Activated CD8-positive, alpha-beta memory T cell treated with anti-CD3 and anti-CD28 coated beads, Interleukin-2, amount 10 ng/mL, durations not matched to agents 7 days and 5 days (primary cell): Measurements from ENCODE around the gene SEPHS2. TPM values are rescaled to one million over a fixed set of nuclear protein-coding genes. Genes with fewer than 3 reads are reported as not detected.

Experiments
- ATAC-seq: fragments of 150-1000 bp; cut with Tn5 transposase; one replicate; pipeline ENCODE4 v1.10.0; 2021; ENCODE audit warnings: moderate library complexity
- CTCF ChIA-PET: fragments of 350-600 bp; sonication (Branson Sonifier 250); formaldehyde crosslinking; loops from one replicate; lab custom pipeline; 2021; ENCODE audit warnings: antibody characterized with exemption; lab: Charles Lee
- DNase-seq: peaks from one replicate; pipeline ENCODE4 v3.0.0-alpha.2; 2020
- H3K27ac Mint-ChIP-seq: one replicate; pipeline ENCODE4 v1.8.0; 2021; ENCODE audit warnings: mild to moderate bottlenecking, mixed read lengths
- H3K27me3 Mint-ChIP-seq: one replicate; pipeline ENCODE4 v1.8.0; 2021; ENCODE audit warnings: mixed read lengths
- H3K36me3 Mint-ChIP-seq: one replicate; pipeline ENCODE4 v1.8.0; 2021; ENCODE audit warnings: mild to moderate bottlenecking, mixed read lengths
- H3K4me1 Mint-ChIP-seq: one replicate; pipeline ENCODE4 v1.8.0; 2021; ENCODE audit warnings: mixed read lengths
- H3K4me3 Mint-ChIP-seq: one replicate; pipeline ENCODE4 v1.8.0; 2021; ENCODE audit warnings: mild to moderate bottlenecking, moderate library complexity, mixed read lengths
- H3K9me3 Mint-ChIP-seq: one replicate; pipeline ENCODE4 v1.8.0; 2022; ENCODE audit warnings: low read depth, mixed read lengths
- total RNA-seq, 2 experiments: library from RNA; stranded (reverse); gene quantifications; one replicate each; pipeline ENCODE4 v1.2.3, GENCODE V29; 2021

SEPHS2 gene
- total RNA-seq, 2 experiments from 2014 or later, result 63.3 to 92.9 TPM

DNA sequence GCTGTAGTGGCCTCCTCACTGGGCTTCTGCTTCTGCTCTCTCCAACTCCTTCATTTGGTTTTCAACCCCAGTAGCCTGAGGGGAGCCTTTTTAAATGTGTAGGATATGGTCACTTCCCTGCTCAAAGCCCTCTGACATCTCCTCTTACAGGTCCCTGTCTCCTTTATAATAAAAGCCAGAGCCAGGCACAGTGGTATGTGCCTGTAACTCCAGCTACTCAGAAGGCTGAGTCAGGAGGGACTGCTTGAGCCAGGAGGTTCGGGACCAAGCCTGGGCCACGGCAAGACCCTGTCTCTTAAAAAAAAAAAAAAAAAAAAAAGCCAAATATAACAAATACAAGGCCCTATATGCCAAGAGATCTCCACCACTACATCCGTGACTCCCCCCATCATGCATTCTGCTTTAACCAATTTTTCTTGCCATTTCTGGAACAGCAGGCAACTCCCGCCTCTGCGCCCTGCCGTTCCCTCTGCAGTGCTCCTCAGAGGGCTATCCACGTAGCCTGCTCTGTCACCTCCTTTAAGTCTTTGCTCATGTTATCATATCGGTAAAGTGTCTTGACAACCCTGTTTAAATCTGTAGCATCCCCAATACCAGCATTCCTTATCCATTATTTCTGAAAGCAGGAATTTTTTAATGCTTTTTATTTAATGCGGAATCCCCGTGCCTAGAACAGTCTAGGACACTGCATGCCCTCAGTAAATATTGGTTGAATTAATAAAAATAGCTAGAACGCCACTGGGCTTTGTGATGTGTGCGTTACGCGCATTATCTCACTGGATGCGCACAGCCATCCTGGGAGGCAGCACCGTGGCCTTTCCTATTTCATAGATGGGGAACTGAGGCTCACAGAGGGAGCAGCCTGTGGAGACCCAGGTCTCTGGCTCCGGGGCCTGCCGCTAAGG is 28.8 kb downstream of the SEPHS2 start:
- H3K4me3 Mint-ChIP-seq, result peak overlapping the region; percentile 46
- no peaks in the 10 kb centered on the region for H3K9me3 Mint-ChIP-seq
- peak overlapping the region; percentile 14 for H3K27ac Mint-ChIP-seq
- DNase-seq (no peak), ATAC-seq (no peak)
- H3K4me1 Mint-ChIP-seq, result peaks cover 36% of the 10 kb centered on the region
- H3K27me3 Mint-ChIP-seq, result no peaks in the 10 kb centered on the region
- CTCF ChIA-PET, result interaction anchor here (0.7 to 3.8 kb wide), 19 partner anchors 7 to 325 kb away, joined by 3 to 33 read pairs (median 5); partner anchors contain the start of genes DCTPP1, PRR14, SEPTIN1 and TBC1D10B
- peaks cover 24% of the 10 kb centered on the region for H3K36me3 Mint-ChIP-seq

DNA sequence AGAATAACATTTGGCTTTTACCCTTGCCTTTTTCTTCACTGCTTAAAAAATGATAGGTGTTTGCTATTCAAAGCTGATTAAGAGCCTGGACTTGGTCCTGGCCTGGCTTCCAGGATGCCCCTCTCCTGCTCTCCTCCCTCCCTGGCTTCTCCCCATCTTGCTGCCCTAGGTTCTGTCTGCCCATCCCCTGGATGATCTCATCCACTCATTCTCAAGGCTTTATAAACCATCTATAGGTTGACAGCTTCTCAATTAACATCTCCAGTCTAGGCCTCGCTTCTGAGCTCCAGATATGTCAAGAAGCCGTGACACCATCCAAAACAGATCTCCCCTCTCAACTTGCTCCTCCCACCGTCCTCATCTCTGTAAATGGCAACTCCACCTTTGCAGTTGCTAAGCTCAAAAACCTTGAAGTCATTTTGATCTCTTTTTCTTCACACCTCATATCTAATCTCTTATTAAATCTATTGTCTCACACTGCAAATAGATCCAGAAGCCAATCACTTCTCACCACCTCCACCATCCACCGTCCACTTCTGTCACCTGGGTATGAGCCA is 29.5 kb downstream of the SEPHS2 start:
- H3K4me3 Mint-ChIP-seq, result no peak overlapping the region
- H3K9me3 Mint-ChIP-seq, result no peaks in the 10 kb centered on the region
- DNase-seq (no peak), ATAC-seq (no peak)
- peaks cover 35% of the 10 kb centered on the region for H3K4me1 Mint-ChIP-seq
- no peak overlapping the region for H3K27ac Mint-ChIP-seq
- H3K27me3 Mint-ChIP-seq, result no peaks in the 10 kb centered on the region
- CTCF ChIA-PET, result interaction anchor here (0.8 to 1.7 kb wide), 5 partner anchors 8 to 213 kb away, joined by 3 to 6 read pairs (median 3); partner anchors contain the start of genes DCTPP1 and ZNF771
- H3K36me3 Mint-ChIP-seq, result peaks cover 20% of the 10 kb centered on the region

DNA sequence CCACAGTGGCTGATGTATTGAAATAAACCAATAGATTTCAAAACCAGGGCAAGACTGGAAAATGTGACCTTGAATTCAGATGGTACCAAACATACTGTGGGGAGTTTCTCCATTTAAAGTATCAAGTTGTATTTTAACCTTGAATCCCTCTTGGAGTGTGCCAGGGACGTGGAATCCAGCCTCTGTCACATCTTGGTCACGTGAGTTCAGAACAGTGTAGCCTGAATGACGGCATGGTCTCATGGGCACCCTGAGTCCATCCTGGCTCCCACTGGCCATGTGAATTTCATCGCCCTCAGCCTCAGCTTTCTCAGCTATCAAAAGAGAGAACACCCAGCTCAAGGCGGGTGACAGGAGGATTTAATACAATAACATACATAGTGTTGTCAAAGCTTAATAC is 31.5 kb downstream of the SEPHS2 start:
- no peaks in the 10 kb centered on the region for H3K9me3 Mint-ChIP-seq
- DNase-seq, result no peak
- H3K4me1 Mint-ChIP-seq, result peaks cover 41% of the 10 kb centered on the region
- CTCF ChIA-PET, result interaction anchor here (0.9 to 1.1 kb wide), 2 partner anchors 16 to 19 kb away, joined by 3 read pairs; partner anchors contain the start of gene DCTPP1
- H3K4me3 Mint-ChIP-seq, result no peak overlapping the region
- peaks cover 16% of the 10 kb centered on the region for H3K36me3 Mint-ChIP-seq
- H3K27me3 Mint-ChIP-seq, result no peaks in the 10 kb centered on the region
- ATAC-seq, result no peak
- H3K27ac Mint-ChIP-seq, result no peak overlapping the region

DNA sequence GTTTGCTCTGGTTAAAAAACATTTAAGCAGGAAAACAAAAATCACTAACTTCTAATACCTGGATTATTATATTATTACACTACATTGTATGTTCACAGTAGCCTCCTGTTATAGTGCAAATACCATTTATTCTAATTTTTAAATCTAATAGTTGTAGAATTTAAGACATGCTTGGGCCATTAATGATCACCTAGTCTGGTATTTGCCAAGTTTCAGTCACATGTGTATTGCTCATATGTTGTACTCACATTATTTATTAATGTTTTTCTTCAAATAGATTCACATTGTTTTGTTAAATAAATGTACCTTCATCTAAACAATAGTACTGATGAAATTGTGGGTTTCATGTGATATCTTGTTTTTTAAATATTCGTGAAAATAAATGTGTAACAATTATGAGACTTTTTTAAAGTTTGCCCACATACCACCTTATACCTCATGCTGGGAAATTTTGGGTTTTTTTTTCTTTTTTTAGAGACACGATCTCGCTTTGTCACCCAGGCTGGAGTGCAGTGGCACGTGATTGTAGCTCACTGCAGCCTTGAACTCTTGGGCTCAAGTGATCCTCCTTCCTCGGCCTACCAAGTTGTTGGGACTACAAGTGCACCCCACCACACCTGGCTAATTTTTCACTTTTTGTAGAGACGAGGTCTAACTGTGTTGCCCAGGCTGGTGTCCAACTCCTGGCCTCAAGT is 32.4 kb downstream of the SEPHS2 start:
- CTCF ChIA-PET, result interaction anchor here (1.1 kb wide), 1 partner anchor 17 kb away, joined by 3 read pairs; the partner anchor contains the start of gene DCTPP1
- Mint-ChIP-seq H3K36me3 (peaks cover 14% of the 10 kb centered on the region), H3K27me3 (no peaks in the 10 kb centered on the region), H3K4me3 (no peak overlapping the region), H3K27ac (no peak overlapping the region), H3K9me3 (no peaks in the 10 kb centered on the region), H3K4me1 (peaks cover 43% of the 10 kb centered on the region)
- no peak for DNase-seq
- no peak for ATAC-seq

DNA sequence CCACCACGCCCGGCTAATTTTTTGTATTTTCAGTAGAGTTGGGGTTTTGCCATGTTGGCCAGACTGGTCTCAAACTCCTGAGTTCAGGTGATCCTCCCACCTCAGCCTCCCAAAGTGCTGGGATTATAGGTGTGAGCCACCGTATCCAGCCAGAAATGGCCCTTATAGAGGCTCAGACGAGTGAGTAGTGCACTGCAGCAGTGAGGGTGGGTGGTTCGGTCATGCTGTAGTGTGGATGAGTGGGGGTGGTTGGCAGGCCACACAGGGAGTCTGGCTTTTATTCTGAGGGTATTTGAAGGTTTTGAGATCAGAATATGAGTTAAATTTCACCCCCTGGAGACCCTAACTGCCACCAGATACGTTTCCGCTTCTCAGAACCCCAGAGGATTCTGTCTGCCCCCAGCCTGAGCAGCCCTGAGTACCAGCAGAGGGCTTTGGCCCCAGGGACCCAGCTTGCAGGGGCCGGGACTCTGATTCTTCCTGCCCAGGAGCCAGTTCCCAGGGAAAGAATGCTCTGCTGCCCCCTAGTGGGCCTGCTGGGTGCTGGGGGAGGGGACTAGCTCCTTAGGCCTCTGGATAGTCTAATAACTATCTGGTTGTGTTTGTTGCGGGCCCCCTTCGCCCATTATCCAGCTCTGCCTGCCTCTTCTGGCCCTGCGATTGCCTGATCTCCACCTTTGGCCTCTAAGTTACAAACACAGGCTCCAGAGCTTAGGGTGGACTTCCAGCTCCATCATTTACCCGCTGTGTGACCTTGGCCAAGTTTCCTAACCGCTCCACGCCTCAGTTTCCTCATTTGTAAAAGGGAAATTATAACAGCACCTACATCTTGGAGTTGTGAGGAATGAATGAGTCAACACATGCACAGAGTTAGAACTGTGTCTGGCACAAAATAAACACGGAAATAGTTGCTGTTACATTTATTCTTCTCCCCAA is 36.3 kb downstream of the SEPHS2 start:
- peak overlapping the region; percentile 5 for H3K4me3 Mint-ChIP-seq
- CTCF ChIA-PET, result interaction anchor here (0.6 to 8.1 kb wide), 37 partner anchors 10 to 377 kb away, joined by 3 to 73 read pairs (median 6); partner anchors contain the start of genes CD2BP2, CORO1A, DCTPP1 and GDPD3
- H3K9me3 Mint-ChIP-seq, result no peaks in the 10 kb centered on the region
- H3K36me3 Mint-ChIP-seq, result peaks cover 12% of the 10 kb centered on the region
- DNase-seq, result peak; percentile 94
- H3K27me3 Mint-ChIP-seq, result no peaks in the 10 kb centered on the region
- peaks cover 37% of the 10 kb centered on the region for H3K4me1 Mint-ChIP-seq
- peak overlapping the region; percentile 54 for H3K27ac Mint-ChIP-seq
- ATAC-seq, result peak; percentile 60

DNA sequence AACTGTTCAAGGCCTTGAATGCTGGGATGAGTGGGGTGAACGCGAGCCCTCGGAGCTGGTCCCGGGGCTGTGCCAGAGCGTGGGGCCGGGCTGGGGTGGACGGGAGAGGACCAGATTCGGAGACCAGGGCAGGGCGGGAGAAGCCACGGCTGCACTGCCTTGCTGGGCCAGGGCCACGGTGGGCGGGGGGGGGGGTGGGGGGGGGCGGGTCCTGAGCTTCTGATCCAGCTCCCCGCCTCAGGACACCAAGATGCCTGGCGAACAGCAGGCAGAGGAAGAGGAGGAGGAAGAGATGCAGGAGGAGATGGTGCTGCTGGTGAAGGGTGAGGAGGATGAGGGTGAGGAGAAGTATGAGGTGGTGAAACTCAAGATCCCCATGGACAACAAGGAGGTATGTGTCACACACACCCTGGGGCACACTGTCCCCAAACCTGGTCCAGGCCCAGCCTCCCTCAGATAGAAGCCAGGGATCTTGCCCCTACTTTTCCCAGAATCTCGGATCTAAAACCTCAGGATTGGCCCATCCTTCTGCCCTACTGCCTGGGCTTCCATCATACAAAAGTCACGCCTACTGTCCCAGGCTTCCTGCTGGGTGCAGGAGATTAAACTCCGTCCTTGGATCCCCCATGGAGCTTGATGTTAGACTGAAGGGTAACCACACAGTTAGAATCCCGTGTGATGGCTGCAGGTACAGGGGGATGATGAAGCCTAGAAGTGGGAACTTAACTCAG is 37.7 kb downstream of the SEPHS2 start:
- CTCF ChIA-PET, result interaction anchor here (0.6 to 8.1 kb wide), 19 partner anchors 9 to 316 kb away, joined by 3 to 73 read pairs (median 9); partner anchors contain the start of genes DCTPP1, SEPTIN1, TBC1D10B and TBX6
- peak overlapping the region; percentile 79 for H3K4me3 Mint-ChIP-seq
- peak overlapping the region; percentile 38 for H3K27ac Mint-ChIP-seq

DNA sequence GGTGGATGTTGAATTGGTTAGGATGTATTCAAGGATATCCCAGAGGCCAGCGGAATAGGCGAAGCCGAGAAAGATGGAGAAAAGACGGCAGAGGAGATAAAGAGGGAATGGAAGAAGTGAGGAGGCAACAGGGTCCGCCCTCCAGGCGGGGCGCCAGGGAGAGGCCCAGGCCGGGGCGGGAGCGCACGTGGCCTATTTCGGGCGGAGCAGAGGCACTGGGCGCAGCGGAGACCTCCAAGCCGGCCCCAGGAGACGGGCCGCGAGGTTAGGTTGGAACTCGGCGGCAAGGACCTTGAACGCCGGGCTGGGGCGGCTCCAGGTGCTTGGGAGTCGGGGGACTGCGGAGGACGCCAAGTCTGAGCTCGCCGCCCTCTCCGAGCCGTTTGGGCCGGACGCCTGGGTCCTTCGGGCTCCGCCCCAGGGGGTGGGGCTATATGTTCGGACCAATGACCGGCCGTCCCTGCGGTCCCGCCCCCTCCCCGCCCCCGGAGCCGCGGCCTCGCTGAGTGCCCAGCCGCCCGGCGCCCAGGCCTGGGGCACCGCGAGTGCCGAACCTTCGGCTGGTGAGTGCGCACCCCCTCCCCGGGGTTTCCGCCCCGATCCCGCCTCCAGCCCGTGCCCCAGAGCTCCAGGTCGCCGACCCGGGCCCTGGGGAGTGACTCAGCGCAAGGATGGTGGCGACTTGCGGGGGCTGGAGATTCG is 38.4 kb downstream of the SEPHS2 start, which contains the start of gene ZNF771:
Gene ZNF771 (plus strand): TSS at position 505 of the 702 bp plus-strand sequence. CDS start 448 bp downstream, outside the sequence.
- CTCF ChIA-PET, result interaction anchor here (1.0 to 8.1 kb wide), 20 partner anchors 9 to 342 kb away, joined by 3 to 73 read pairs (median 4); partner anchors contain the start of genes ALDOA, DCTPP1, SEPTIN1 and TBC1D10B

More for the DNA sequence above, 37.7 kb downstream of the SEPHS2 start:
- ATAC-seq (no peak), DNase-seq (no peak)
- H3K27me3 Mint-ChIP-seq, result peaks cover 6% of the 10 kb centered on the region
- peaks cover 6% of the 10 kb centered on the region for H3K36me3 Mint-ChIP-seq
- no peaks in the 10 kb centered on the region for H3K9me3 Mint-ChIP-seq
- H3K4me1 Mint-ChIP-seq, result peaks cover 32% of the 10 kb centered on the region

DNA sequence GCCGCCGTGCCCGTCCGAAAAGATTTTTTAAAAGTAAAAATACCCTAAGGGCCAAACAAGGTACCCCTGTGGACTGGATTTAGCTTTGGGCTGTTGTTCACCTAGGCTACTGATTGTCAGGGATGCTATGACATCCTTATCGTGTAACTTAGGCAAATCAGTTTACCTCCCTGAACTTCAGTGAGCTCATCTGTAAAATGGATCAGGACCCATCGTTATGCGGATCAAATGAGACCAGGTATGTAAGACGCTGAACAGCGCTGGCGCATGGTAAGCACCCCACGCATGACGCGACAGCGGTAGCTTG is 38.9 kb downstream of the SEPHS2 start:
- Mint-ChIP-seq H3K4me1 (peaks cover 27% of the 10 kb centered on the region), H3K4me3 (peak overlapping the region; percentile 79), H3K9me3 (no peaks in the 10 kb centered on the region), H3K36me3 (peaks cover 2% of the 10 kb centered on the region), H3K27ac (peak overlapping the region; percentile 82), H3K27me3 (peaks cover 11% of the 10 kb centered on the region)
- CTCF ChIA-PET, result interaction anchor here (1.1 to 8.1 kb wide), 16 partner anchors 9 to 341 kb away, joined by 3 to 73 read pairs (median 10); partner anchors contain the start of genes ALDOA, DCTPP1, SEPTIN1 and TBC1D10B
- DNase-seq (no peak), ATAC-seq (no peak)

More for the DNA sequence above, 38.4 kb downstream of the SEPHS2 start, which contains the start of gene ZNF771:
- ATAC-seq, result peak; percentile 92
- peaks cover 6% of the 10 kb centered on the region for H3K36me3 Mint-ChIP-seq
- H3K9me3 Mint-ChIP-seq, result no peaks in the 10 kb centered on the region
- peak; percentile 94 for DNase-seq
- H3K4me3 Mint-ChIP-seq, result peak within 1 kb of the TSS; percentile 79
- H3K27me3 Mint-ChIP-seq, result peaks cover 10% of the 10 kb centered on the region
- H3K27ac Mint-ChIP-seq, result peak within 1 kb of the TSS; percentile 82
- H3K4me1 Mint-ChIP-seq, result peaks cover 31% of the 10 kb centered on the region

DNA sequence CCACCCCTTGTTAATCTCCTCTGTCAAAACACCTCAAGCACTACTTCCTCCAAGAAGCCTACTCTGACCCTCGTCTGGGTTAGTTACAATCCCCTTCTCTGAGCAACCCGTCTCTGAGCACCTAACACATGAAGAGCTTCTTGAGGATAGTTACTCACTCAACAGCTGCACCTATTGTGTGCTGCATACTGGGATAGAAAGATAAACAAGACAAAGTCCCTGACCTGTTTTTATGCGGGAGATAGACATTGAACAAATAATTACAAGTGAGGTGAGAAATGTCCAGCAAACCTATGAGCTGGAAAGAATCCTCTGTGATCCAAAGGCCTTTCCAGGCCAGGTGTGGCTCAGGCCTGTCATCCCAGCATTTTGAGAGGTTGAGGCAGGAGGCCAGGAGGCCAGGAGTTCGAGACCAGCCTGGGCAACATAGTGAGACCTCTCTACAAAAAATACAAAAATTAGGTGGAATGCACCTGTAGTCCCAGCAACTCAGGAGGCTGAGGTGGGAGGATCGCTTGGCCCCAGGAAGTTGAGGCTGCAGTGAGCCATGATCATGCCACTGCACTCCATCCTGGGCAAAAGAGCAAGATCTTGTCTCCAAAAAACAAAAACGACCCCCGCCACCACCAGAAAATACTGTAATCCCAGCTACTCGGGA is 43.8 kb downstream of the SEPHS2 start:
- CTCF ChIA-PET, result interaction anchor here (8.2 kb wide), 1 partner anchor 7 kb away, joined by 73 read pairs; the partner anchor contains the start of gene ZNF771
- Mint-ChIP-seq H3K4me1 (peaks cover 45% of the 10 kb centered on the region), H3K9me3 (no peaks in the 10 kb centered on the region), H3K4me3 (peak overlapping the region; percentile 0), H3K36me3 (peaks cover 8% of the 10 kb centered on the region), H3K27me3 (peaks cover 20% of the 10 kb centered on the region), H3K27ac (no peak overlapping the region)
- DNase-seq (no peak), ATAC-seq (no peak)

DNA sequence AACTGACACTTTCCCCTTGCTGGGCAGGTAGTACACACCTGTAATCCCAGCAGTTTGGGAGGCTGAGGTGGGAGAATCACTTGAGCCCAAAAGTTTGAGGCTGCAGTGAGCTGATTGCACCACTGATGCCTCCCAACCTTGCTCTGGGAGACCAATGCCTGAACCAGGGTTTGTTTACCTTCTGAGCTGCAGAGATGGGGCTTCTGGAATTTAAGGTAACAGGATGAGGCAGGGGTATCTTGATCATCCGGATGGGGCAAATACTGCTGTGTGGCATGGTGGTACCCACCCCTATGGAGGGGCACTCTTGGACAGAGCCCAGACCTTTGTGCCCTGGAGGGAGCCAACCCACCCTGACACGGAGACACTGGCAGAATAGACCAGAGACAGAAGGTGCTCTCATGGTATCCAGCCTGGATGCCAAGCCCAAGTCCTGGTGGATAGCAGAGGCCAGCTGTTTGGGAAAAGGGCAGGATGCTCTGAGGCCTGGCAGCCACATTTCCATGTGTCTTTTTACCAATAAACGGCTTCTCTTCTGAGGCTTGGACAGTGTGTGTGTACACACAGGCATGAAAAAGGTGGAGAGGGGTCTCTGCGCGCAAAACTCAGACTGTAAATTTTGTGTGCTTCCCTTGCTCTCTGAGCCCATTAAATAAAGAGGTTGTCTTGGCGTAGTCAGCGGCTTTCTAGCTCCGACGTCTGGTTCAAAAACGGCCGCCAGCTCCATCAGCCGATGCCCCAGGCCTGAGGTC is 46.1 kb downstream of the SEPHS2 start:
- Mint-ChIP-seq H3K27me3 (peaks cover 20% of the 10 kb centered on the region), H3K4me3 (peak overlapping the region; percentile 79), H3K27ac (peak overlapping the region; percentile 72), H3K4me1 (peaks cover 49% of the 10 kb centered on the region), H3K36me3 (peaks cover 8% of the 10 kb centered on the region), H3K9me3 (no peaks in the 10 kb centered on the region)
- CTCF ChIA-PET, result interaction anchor here (0.7 to 8.2 kb wide), 6 partner anchors 9 to 31 kb away, joined by 3 to 73 read pairs (median 6); partner anchors contain the start of gene ZNF771
- no peak for DNase-seq
- ATAC-seq, result no peak
